ENCODE data around the gene NUCB1. TPM values are rescaled to one million over a fixed set of nuclear protein-coding genes. Genes with fewer than 3 reads are reported as not detected.
A peak's percentile ranks its signal among the peaks of the same experiment; 100 is the strongest.

The NUCB1 gene
- total and polyA plus RNA-seq, 9 of the 15 experiments (the other 6 are each of a cell fraction or from before 2014, with no cell fraction given) = 3.1 to 153 (median 71.7) TPM

DNA sequence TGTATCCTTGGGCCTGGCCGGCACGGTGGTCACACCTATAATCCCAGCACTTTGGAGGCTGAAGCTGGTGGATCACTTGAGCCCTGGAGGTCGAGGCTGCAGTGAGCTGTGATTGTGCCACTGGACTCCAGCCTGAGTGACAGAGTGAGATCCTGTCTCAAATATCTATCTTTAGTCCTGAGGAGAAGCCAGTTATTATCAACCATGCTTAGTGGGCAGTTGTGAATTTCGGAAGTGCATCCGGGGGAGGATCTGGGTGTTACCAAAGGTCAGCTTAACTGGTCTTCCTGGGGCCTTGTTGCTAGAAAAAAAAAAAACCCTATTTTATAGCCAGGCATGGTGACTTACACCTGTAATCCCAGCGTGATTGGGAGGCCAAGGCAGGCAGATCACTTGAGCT is 43.0 kb downstream of the NUCB1 start (continued):
- TF ChIP-seq, protein P1, sequence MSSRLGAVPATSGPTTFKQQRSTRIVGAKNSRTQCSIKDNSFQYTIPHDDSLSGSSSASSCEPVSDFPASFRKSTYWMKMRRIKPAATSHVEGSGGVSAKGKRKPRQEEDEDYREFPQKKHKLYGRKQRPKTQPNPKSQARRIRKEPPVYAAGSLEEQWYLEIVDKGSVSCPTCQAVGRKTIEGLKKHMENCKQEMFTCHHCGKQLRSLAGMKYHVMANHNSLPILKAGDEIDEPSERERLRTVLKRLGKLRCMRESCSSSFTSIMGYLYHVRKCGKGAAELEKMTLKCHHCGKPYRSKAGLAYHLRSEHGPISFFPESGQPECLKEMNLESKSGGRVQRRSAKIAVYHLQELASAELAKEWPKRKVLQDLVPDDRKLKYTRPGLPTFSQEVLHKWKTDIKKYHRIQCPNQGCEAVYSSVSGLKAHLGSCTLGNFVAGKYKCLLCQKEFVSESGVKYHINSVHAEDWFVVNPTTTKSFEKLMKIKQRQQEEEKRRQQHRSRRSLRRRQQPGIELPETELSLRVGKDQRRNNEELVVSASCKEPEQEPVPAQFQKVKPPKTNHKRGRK (tag; IDR thresholded peaks at IDR 0.05) = no peak
- no peak for TF ChIP-seq RBFOX2 (IDR thresholded peaks at IDR 0.05; ENCODE audit: low read depth, low read length)
- no peak for TF ChIP-seq CREB3L1 (IDR thresholded peaks at IDR 0.05; ENCODE audit: borderline replicate concordance, low read depth)
- no peak for TF ChIP-seq TAF9B (IDR thresholded peaks at IDR 0.05; ENCODE audit: partially characterized antibody)
- no peak for TF ChIP-seq EHMT2 (IDR thresholded peaks at IDR 0.05)
- TF ChIP-seq, protein P2, sequence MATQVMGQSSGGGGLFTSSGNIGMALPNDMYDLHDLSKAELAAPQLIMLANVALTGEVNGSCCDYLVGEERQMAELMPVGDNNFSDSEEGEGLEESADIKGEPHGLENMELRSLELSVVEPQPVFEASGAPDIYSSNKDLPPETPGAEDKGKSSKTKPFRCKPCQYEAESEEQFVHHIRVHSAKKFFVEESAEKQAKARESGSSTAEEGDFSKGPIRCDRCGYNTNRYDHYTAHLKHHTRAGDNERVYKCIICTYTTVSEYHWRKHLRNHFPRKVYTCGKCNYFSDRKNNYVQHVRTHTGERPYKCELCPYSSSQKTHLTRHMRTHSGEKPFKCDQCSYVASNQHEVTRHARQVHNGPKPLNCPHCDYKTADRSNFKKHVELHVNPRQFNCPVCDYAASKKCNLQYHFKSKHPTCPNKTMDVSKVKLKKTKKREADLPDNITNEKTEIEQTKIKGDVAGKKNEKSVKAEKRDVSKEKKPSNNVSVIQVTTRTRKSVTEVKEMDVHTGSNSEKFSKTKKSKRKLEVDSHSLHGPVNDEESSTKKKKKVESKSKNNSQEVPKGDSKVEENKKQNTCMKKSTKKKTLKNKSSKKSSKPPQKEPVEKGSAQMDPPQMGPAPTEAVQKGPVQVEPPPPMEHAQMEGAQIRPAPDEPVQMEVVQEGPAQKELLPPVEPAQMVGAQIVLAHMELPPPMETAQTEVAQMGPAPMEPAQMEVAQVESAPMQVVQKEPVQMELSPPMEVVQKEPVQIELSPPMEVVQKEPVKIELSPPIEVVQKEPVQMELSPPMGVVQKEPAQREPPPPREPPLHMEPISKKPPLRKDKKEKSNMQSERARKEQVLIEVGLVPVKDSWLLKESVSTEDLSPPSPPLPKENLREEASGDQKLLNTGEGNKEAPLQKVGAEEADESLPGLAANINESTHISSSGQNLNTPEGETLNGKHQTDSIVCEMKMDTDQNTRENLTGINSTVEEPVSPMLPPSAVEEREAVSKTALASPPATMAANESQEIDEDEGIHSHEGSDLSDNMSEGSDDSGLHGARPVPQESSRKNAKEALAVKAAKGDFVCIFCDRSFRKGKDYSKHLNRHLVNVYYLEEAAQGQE (IDR thresholded peaks at IDR 0.05; ENCODE audit: borderline replicate concordance) = no peak
- TF ChIP-seq, protein P2 (CRISPR knock-in tag; IDR thresholded peaks at IDR 0.05; ENCODE audit: low read depth) = no peak
- no peak for TF ChIP-seq DLX4 (CRISPR knock-in tag; IDR thresholded peaks at IDR 0.05)
- no peak for TF ChIP-seq TCF7L2 (IDR thresholded peaks at IDR 0.05; ENCODE audit: low read depth, low read length)
- no peak for TF ChIP-seq ZNF589 (CRISPR knock-in tag; IDR thresholded peaks at IDR 0.05; ENCODE audit: low read depth)
- TF ChIP-seq CTBP1 (IDR thresholded peaks at IDR 0.05; ENCODE audit: borderline replicate concordance) = 0 out of 2 replicates have a peak, but pooled peaks have one; percentile 24
- no peak for TF ChIP-seq PML (IDR thresholded peaks at IDR 0.05; ENCODE audit: low read length)
- TF ChIP-seq SUPT5H (IDR thresholded peaks at IDR 0.05) = no peak
- TF ChIP-seq MYNN (IDR thresholded peaks at IDR 0.05) = no peak
- TF ChIP-seq MYNN (CRISPR knock-in tag; IDR thresholded peaks at IDR 0.05) = no peak
- no peak for TF ChIP-seq CBX8 (IDR thresholded peaks at IDR 0.05; ENCODE audit: borderline replicate concordance, extremely low read depth, low read depth, low read length, poor library complexity, severe bottlenecking)
